ENCODE results near the gene ASPN.

Gene ASPN

GRCh38 chr9:92503156-92503555 lies 20.9 kb upstream of the ASPN start:
- no peak for DNase-seq

GRCh38 chr9:92501671-92502393 lies 19.5 kb upstream of the ASPN start:
- no peak for DNase-seq

- no peak for DNase-seq
Measured at GRCh38 chr9:92500725-92501124, 18.4 kb upstream of the ASPN start.

GRCh38 chr9:92499701-92500100 lies 17.4 kb upstream of the ASPN start:
- DNase-seq = no peak

- no peak for DNase-seq
Measured at GRCh38 chr9:92496396-92497176, 14.3 kb upstream of the ASPN start.

- no peak for DNase-seq
Measured at GRCh38 chr9:92494856-92495255, 12.6 kb upstream of the ASPN start.

GRCh38 chr9:92493749-92494387 lies 11.6 kb upstream of the ASPN start:
- no peak for DNase-seq

GRCh38 chr9:92492781-92493401 lies 10.6 kb upstream of the ASPN start:
- DNase-seq = no peak

GRCh38 chr9:92488681-92489550 lies 6.6 kb upstream of the ASPN start:
- no peak for DNase-seq

GRCh38 chr9:92486371-92486770 lies 4.1 kb upstream of the ASPN start:
- no peak for DNase-seq

GRCh38 chr9:92484563-92484962 lies 2.3 kb upstream of the ASPN start:
- no peak for DNase-seq

GRCh38 chr9:92483627-92484545 lies 1.6 kb upstream of the ASPN start:
- no peak for DNase-seq

- no peak for DNase-seq
Measured at GRCh38 chr9:92482805-92483204, 499 bp upstream of the ASPN start.

- no peak for DNase-seq
Measured at GRCh38 chr9:92480986-92481633, 1.2 kb downstream of the ASPN start.

GRCh38 chr9:92480291-92480771 lies 2.0 kb downstream of the ASPN start:
- no peak for DNase-seq

GRCh38 chr9:92479346-92479745 lies 3.0 kb downstream of the ASPN start:
- DNase-seq = no peak

GRCh38 chr9:92478783-92479182 lies 3.5 kb downstream of the ASPN start:
- no peak for DNase-seq

GRCh38 chr9:92476962-92477361 lies 5.3 kb downstream of the ASPN start:
- DNase-seq = no peak

- no peak for DNase-seq
Measured at GRCh38 chr9:92474587-92474986, 7.7 kb downstream of the ASPN start.

GRCh38 chr9:92468206-92468605 lies 14.1 kb downstream of the ASPN start:
- DNase-seq = no peak

GRCh38 chr9:92467511-92467910 lies 14.8 kb downstream of the ASPN start:
- DNase-seq = no peak

Measured in stimulated activated CD4-positive, alpha-beta T cell treated with anti-CD3 and anti-CD28 coated beads, Interleukin-12 subunit alpha, Interleukin-12 subunit beta, amount 100 ng/mL, for 4 hours (primary cell).